ENCODE results near the gene FAM168A.

Gene FAM168A

GRCh38 chr11:73360743-73361369, 237.1 kb downstream of the FAM168A start:
- DNase-seq, result no peak

- DNase-seq, result no peak
Measured at GRCh38 chr11:73359930-73360742, 237.8 kb downstream of the FAM168A start.

- no peak for DNase-seq
Measured at GRCh38 chr11:73359341-73359740, 238.6 kb downstream of the FAM168A start.

- DNase-seq, result no peak
Measured at GRCh38 chr11:73358071-73358470, 239.8 kb downstream of the FAM168A start.

- no peak for DNase-seq
Measured at GRCh38 chr11:73356979-73357860, 240.7 kb downstream of the FAM168A start.

- no peak for DNase-seq
Measured at GRCh38 chr11:73355109-73355508, 242.8 kb downstream of the FAM168A start.

GRCh38 chr11:73353422-73353821, 244.5 kb downstream of the FAM168A start:
- no peak for DNase-seq

- no peak for DNase-seq
Measured at GRCh38 chr11:73350908-73351636, 246.8 kb downstream of the FAM168A start.
